ENCODE measurements around the gene GJB3. TPM values are rescaled to one million over a fixed set of nuclear protein-coding genes. Genes with fewer than 3 reads are reported as not detected.

Gene GJB3
- total RNA-seq, 1 donor from 2014 or later = 0.80 TPM

GRCh38 chr1:34780528-34780927, 486 bp upstream of the GJB3 start:
- Histone ChIP-seq H3K27ac (no peak overlapping the region), H3K27me3 (ENCODE audit: low read depth) (peaks cover 36% of the 10 kb centered on the region), H3K4me3 (no peak overlapping the region), H3K36me3 (no peaks in the 10 kb centered on the region), H3K9me3 (no peaks in the 10 kb centered on the region), H3K4me1 (peaks cover 17% of the 10 kb centered on the region)
- TF ChIP-seq, protein P1, sequence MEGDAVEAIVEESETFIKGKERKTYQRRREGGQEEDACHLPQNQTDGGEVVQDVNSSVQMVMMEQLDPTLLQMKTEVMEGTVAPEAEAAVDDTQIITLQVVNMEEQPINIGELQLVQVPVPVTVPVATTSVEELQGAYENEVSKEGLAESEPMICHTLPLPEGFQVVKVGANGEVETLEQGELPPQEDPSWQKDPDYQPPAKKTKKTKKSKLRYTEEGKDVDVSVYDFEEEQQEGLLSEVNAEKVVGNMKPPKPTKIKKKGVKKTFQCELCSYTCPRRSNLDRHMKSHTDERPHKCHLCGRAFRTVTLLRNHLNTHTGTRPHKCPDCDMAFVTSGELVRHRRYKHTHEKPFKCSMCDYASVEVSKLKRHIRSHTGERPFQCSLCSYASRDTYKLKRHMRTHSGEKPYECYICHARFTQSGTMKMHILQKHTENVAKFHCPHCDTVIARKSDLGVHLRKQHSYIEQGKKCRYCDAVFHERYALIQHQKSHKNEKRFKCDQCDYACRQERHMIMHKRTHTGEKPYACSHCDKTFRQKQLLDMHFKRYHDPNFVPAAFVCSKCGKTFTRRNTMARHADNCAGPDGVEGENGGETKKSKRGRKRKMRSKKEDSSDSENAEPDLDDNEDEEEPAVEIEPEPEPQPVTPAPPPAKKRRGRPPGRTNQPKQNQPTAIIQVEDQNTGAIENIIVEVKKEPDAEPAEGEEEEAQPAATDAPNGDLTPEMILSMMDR (IDR thresholded peaks at IDR 0.05) = no peak
- ATAC-seq = no peak
- intact Hi-C loops (cut with DNase I) = no loop called here
- no peak for DNase-seq

DNA sequence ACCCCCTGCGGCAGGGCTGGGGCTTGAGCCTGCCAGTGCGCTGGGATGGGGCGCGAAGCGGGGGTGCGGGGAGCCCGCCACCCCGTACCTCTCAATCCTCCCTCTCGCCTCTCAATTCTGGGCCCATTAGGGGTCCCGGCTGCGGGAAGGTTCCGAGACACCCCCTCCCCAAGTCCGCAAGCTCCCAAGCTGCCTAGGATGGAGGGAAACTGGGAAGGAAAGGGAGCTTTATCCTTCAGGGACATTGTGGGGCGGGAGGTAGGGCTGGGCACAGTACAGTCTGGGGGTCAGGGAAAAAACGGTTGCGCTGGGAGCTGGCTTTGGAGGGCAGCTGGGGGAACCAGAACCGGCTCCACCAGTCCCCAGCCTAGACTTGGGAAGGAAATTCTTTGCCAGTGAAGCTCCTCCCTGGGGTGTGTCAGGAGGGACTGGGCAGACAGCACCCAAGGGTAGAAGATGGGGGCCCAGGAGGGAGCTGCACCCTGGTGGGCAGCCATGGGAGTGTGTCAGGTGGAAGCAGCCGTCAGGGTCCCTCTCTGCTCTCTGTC, 904 bp downstream of the GJB3 start:
- H3K27ac ChIP-seq = no peak overlapping the region
- ATAC-seq (peak; percentile 38 to 40), DNase-seq (no peak)
- peaks cover 33% of the 10 kb centered on the region for H3K27me3 ChIP-seq (ENCODE audit: low read depth)
- H3K9me3 ChIP-seq = no peaks in the 10 kb centered on the region
- peaks cover 17% of the 10 kb centered on the region for H3K4me1 ChIP-seq
- TF ChIP-seq, protein P1 (IDR thresholded peaks at IDR 0.05) = no peak
- H3K36me3 ChIP-seq = no peaks in the 10 kb centered on the region
- peak overlapping the region; percentile 47 for H3K4me3 ChIP-seq
- intact Hi-C loops (cut with DNase I) = no loop called here

GRCh38 chr1:34784751-34785221, 3.8 kb downstream of the GJB3 start:
- intact Hi-C loops (cut with DNase I) = no loop called here

DNA sequence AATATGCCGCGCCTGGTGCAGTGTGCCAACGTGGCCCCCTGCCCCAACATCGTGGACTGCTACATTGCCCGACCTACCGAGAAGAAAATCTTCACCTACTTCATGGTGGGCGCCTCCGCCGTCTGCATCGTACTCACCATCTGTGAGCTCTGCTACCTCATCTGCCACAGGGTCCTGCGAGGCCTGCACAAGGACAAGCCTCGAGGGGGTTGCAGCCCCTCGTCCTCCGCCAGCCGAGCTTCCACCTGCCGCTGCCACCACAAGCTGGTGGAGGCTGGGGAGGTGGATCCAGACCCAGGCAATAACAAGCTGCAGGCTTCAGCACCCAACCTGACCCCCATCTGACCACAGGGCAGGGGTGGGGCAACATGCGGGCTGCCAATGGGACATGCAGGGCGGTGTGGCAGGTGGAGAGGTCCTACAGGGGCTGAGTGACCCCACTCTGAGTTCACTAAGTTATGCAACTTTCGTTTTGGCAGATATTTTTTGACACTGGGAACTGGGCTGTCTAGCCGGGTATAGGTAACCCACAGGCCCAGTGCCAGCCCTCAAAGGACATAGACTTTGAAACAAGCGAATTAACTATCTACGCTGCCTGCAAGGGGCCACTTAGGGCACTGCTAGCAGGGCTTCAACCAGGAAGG, 4.3 kb downstream of the GJB3 start:
- no peak overlapping the region for H3K27ac ChIP-seq
- no peak for DNase-seq
- intact Hi-C loops (cut with DNase I) = no loop called here
- TF ChIP-seq, protein P1 (IDR thresholded peaks at IDR 0.05) = no peak
- H3K36me3 ChIP-seq = no peaks in the 10 kb centered on the region
- peaks cover 17% of the 10 kb centered on the region for H3K4me1 ChIP-seq
- peaks cover 31% of the 10 kb centered on the region for H3K27me3 ChIP-seq (ENCODE audit: low read depth)
- ATAC-seq = no peak
- H3K4me3 ChIP-seq = no peak overlapping the region
- no peaks in the 10 kb centered on the region for H3K9me3 ChIP-seq

More at GRCh38 chr1:34784751-34785221, 3.8 kb downstream of the GJB3 start:
- Histone ChIP-seq H3K27ac (no peak overlapping the region), H3K9me3 (no peaks in the 10 kb centered on the region), H3K4me3 (no peak overlapping the region), H3K36me3 (no peaks in the 10 kb centered on the region), H3K27me3 (ENCODE audit: low read depth) (peaks cover 31% of the 10 kb centered on the region), H3K4me1 (peaks cover 17% of the 10 kb centered on the region)
- DNase-seq = no peak
- ATAC-seq = no peak
- TF ChIP-seq, protein P1 (IDR thresholded peaks at IDR 0.05) = no peak

DNA sequence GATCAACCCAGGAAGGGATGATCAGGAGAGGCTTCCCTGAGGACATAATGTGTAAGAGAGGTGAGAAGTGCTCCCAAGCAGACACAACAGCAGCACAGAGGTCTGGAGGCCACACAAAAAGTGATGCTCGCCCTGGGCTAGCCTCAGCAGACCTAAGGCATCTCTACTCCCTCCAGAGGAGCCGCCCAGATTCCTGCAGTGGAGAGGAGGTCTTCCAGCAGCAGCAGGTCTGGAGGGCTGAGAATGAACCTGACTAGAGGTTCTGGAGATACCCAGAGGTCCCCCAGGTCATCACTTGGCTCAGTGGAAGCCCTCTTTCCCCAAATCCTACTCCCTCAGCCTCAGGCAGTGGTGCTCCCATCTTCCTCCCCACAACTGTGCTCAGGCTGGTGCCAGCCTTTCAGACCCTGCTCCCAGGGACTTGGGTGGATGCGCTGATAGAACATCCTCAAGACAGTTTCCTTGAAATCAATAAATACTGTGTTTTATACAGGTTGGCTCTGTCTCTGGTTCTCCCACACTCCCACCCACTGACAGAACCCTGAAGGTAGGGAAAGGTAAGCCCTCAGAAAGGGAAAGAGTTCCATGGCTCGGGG, 5.0 kb downstream of the GJB3 start:
- no peaks in the 10 kb centered on the region for H3K36me3 ChIP-seq
- TF ChIP-seq, protein P1 (IDR thresholded peaks at IDR 0.05) = no peak
- DNase-seq = no peak
- intact Hi-C loops (cut with DNase I) = no loop called here
- peaks cover 14% of the 10 kb centered on the region for H3K4me1 ChIP-seq
- no peak overlapping the region for H3K27ac ChIP-seq
- ATAC-seq = no peak
- no peaks in the 10 kb centered on the region for H3K9me3 ChIP-seq
- no peak overlapping the region for H3K4me3 ChIP-seq
- peaks cover 25% of the 10 kb centered on the region for H3K27me3 ChIP-seq (ENCODE audit: low read depth)
